Hair follicle dermal papilla cell (primary cell): ENCODE measurements around the gene NUPR1. TPM values are rescaled to one million over a fixed set of nuclear protein-coding genes. Genes with fewer than 3 reads are reported as not detected.

Experiments
- total RNA-seq: library from RNA; depleted of rRNA; stranded (reverse); fragments of >200 nt; gene quantifications from 2 replicates; pipeline ENCODE4 v1.2.3, GENCODE V29; 2012

The NUPR1 gene
- total RNA-seq = 25.2 and 49.5 TPM in 2 replicates

GRCh38 chr16:28538733-28539596, at the start of gene NUPR1:
NUPR1 (minus strand) TSS chr16:28538974; CDS start chr16:28538907, 67 bp downstream.

GRCh38 chr16:28553776-28554633, 15.2 kb upstream of the NUPR1 start, which contains the start of gene SGF29:
SGF29 (plus strand) TSS chr16:28553920; CDS start chr16:28581070, 27,150 bp downstream.

GRCh38 chr16:28494121-28494851, 44.5 kb downstream of the NUPR1 start, which contains the start of gene APOBR:
APOBR (plus strand) TSS chr16:28494643; CDS start chr16:28494682, 39 bp downstream.

GRCh38 chr16:28491970-28492474, 46.8 kb downstream of the NUPR1 start, which contains the start of gene CLN3:
CLN3 (minus strand) TSS chr16:28492074; CDS start chr16:28491759, 315 bp downstream.

Other genes starting within 250 kb of the NUPR1 start
- gene SBK1, start 246.4 kb downstream of the NUPR1 start, total RNA-seq = under 0.01 TPM in 1 of 2 replicates, not detected in the other
- gene NPIPB6, start 175.5 kb downstream of the NUPR1 start, total RNA-seq = not detected in 2 replicates
- 37.6 and 48.9 TPM in 2 replicates for gene EIF3CL, start 135.1 kb downstream of the NUPR1 start, total RNA-seq
- gene NPIPB7, start 66.6 kb downstream of the NUPR1 start, total RNA-seq = not detected in 2 replicates
- 16.0 and 16.4 TPM in 2 replicates for gene CLN3, start 46.9 kb downstream of the NUPR1 start, total RNA-seq
- not detected in 2 replicates for gene APOBR, start 44.3 kb downstream of the NUPR1 start, total RNA-seq
- gene IL27, start 32.1 kb downstream of the NUPR1 start, total RNA-seq = not detected in 2 replicates
- gene SGF29, start 14.9 kb upstream of the NUPR1 start, total RNA-seq = 8.8 and 8.9 TPM in 2 replicates
- not detected in 2 replicates for gene SULT1A2, start 58.1 kb upstream of the NUPR1 start, total RNA-seq
- 0.16 and 0.61 TPM in 2 replicates for gene SULT1A1, start 71.1 kb upstream of the NUPR1 start, total RNA-seq
- not detected in 2 replicates for gene NPIPB8, start 99.1 kb upstream of the NUPR1 start, total RNA-seq
- gene EIF3C, start 172.5 kb upstream of the NUPR1 start, total RNA-seq = 56.1 and 69.3 TPM in 2 replicates
- gene NPIPB9, start 212.8 kb upstream of the NUPR1 start, total RNA-seq = 2.7 and 4.4 TPM in 2 replicates